Adrenal gland (tissue), 12 donors: ENCODE measurements around the gene COQ5. TPM values are rescaled to one million over a fixed set of nuclear protein-coding genes. Genes with fewer than 3 reads are reported as not detected.

Experiments
- DNase-seq, 7 donors: peaks; one replicate each; pipeline ENCODE4 v3.0.0-alpha.2; 2019 to 2020
- H3K27ac ChIP-seq, 5 donors: fragments of 200-600 bp; sonication (generic) in 4 of 5; 1 replicate in 3 of 5; 2 replicates in 2 of 5; pipeline versions ENCODE4 v1.5.1 to v1.8.0; 2016 to 2020; ENCODE audit warnings: mild to moderate bottlenecking in 1 of 5
- H3K27me3 ChIP-seq: fragments of 200-600 bp; 2 replicates; pipeline ENCODE4 v1.8.0; 2021
- H3K36me3 ChIP-seq, 2 donors: fragments of 200-600 bp; replicated peaks in 1 of 2; 1 replicate in 1 of 2; 2 replicates in 1 of 2; pipeline versions ENCODE4 v1.5.1 to v1.8.0; 2018 to 2022
- H3K4me1 ChIP-seq, 2 donors: fragments of 200-600 bp; replicated peaks in 1 of 2; 1 replicate in 1 of 2; 2 replicates in 1 of 2; pipeline versions ENCODE4 v1.5.1 to v1.8.0; 2018 to 2021
- H3K4me3 ChIP-seq, 4 donors: fragments of 200-600 bp; sonication (generic) in 3 of 4; one replicate each; pipeline ENCODE4 v1.5.1; 2016 to 2018
- H3K9me3 ChIP-seq, 3 donors: fragments of 200-600 bp; sonication (generic) in 1 of 3; replicated peaks in 1 of 3; 1 replicate in 2 of 3; 2 replicates in 1 of 3; pipeline versions ENCODE4 v1.5.1 to v1.8.0; 2016 to 2021
- CTCF ChIP-seq, 6 experiments: fragments of 450-650 bp in 4 of 6; fragments of 200-600 bp in 2 of 6; sonication (generic) in 1 of 6; IDR thresholded peaks; 1 replicate in 5 of 6; 2 replicates in 1 of 6; pipeline versions ENCODE4 v1.5.1 to v1.8.0; 2016 to 2021; ENCODE audit warnings: antibody characterized with exemption in 6 of 6, mild to moderate bottlenecking in 2 of 6, moderate library complexity in 1 of 6
- POLR2A ChIP-seq, 2 donors: fragments of 450-650 bp; IDR thresholded peaks; one replicate each; pipeline ENCODE4 v1.6.1; 2017; ENCODE audit warnings: antibody characterized with exemption in 2 of 2, mild to moderate bottlenecking in 2 of 2, moderate library complexity in 1 of 2
- WGBS, 4 donors: extraction: QIAGEN DNeasy Blood & Tissue Kit in 2 of 4; methylation state at CpG; one replicate each; pipeline versions ENCODE4 v1.1.5 to v1.1.7; 2013 to 2017; 5-methylcytosine and 5-hydroxymethylcytosine counted together
- intact Hi-C, 2 donors: fragments of 100-400 bp; cut with DNase I; formaldehyde crosslinking; loops; one replicate each; pipeline versions ENCODE4 v1.14.1 to v1.15.0; 2022 to 2023
- polyA plus RNA-seq, 3 donors: library from polyadenylated mRNA; stranded (reverse); fragments of 200-250 nt in 2 of 3; fragments of 350-450 nt in 1 of 3; fragmentation: Illumina TruSeq in 1 of 3; extraction: RNeasy Lipid Tissue Mini Kit (QIAGEN cat#74804) in 1 of 3; gene quantifications; one replicate each; pipeline ENCODE4 v1.2.3, GENCODE V29; 2013 to 2014
- total RNA-seq, 9 donors: library from RNA; depleted of rRNA in 4 of 9; stranded (reverse); fragments of >200 nt in 4 of 9; fragments of 120-200 nt in 1 of 9; fragmentation: NEBNext Ultra II Directional in 1 of 9; extraction: Animal tissue kit (Norgen Biotek cat#: 25700) in 1 of 9; gene quantifications; one replicate each; pipeline versions ENCODE4 v1.1.0 to v1.2.4, GENCODE V29; 2013 to 2023
- donor health status: healthy with polysubstance abuse.
- donor health status: Bipolar disorder and iron deficiency.
- donor health status: DM: yes; HTN: yes; CAD: no.
- donor health status: DM: no; HTN: no; CAD: no.
- donor health status: DM: no; HTN: no; CAD: no.
- donor health status: DM: yes; HTN: yes; CAD: no.

COQ5 gene
- total and polyA plus RNA-seq, 12 donors, result 24.9 to 74.4 (median 34.7) TPM

- Histone ChIP-seq H3K36me3 (no peaks in the 10 kb centered on the region), H3K9me3 (no peaks in the 10 kb centered on the region), H3K27ac (peak overlapping the region; percentile 74 to 99 (median 97)), H3K27me3 (no peaks in the 10 kb centered on the region), H3K4me1 (peaks cover 51 to 57% of the 10 kb centered on the region in 2 donors), H3K4me3 (peak overlapping the region in 3 of 4 donors; percentile 13 to 98 (median 90))
- intact Hi-C loops, result no loop called here
- no peak for TF ChIP-seq POLR2A (IDR thresholded peaks at IDR 0.05)
- no peak for TF ChIP-seq CTCF (IDR thresholded peaks at IDR 0.05)
- peak in 1 of 7 donors; percentile 24 for DNase-seq
- WGBS, 4 donors, result 25 to 32% (median 30%) methylated on average over 13 of the region's 13 CpGs
These were observed 7.3 kb upstream of the COQ5 start for GRCh38 chr12:120536064-120536791.

- no peak for TF ChIP-seq CTCF (IDR thresholded peaks at IDR 0.05)
- peak in 1 of 2 donors; percentile 5 for TF ChIP-seq POLR2A (IDR thresholded peaks at IDR 0.05)
- Histone ChIP-seq H3K27me3 (no peaks in the 10 kb centered on the region), H3K9me3 (no peaks in the 10 kb centered on the region), H3K4me1 (peaks cover 39 to 45% of the 10 kb centered on the region in 2 donors), H3K27ac (peak overlapping the region; percentile 81 to 99 (median 97)), H3K4me3 (peak overlapping the region; percentile 13 to 98 (median 90)), H3K36me3 (no peaks in the 10 kb centered on the region)
- WGBS, 4 donors, result 1 to 4% (median 1%) methylated on average over 10 to 52 of the region's 52 CpGs
- intact Hi-C loops, result no loop called here
- peak; percentile 43 to 63 (median 53) for DNase-seq
These were observed 6.0 kb upstream of the COQ5 start for GRCh38 chr12:120534703-120535655.

DNA sequence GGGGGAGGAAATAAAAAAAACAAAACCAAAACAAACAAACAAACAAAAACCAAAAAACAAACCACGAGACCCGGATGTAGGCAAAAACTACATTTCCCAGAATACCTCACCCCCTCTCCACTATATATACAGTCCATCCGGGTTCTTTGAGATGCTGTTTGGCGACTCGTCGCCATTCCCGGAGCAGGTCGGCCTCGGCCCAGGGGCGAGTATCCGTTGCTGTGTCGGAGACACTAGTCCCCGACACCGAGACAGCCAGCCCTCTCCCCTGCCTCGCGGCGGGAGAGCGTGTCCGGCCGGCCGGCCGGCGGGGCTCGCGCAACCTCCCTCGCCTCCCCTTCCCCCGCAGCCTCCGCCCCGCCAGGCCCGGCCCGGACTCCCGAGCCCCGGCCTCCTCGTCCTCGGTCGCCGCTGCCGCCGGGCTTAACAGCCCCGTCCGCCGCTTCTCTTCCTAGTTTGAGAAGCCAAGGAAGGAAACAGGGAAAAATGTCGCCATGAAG, 5.3 kb upstream of the COQ5 start, which contains the start of gene RNF10:
Gene RNF10 (plus strand): TSS at position 154 of the 500 bp plus-strand sequence. CDS start 456 bp downstream, outside the sequence.
- H3K36me3 ChIP-seq, result no peaks in the 10 kb centered on the region
- peaks cover 37 to 38% of the 10 kb centered on the region in 2 donors for H3K4me1 ChIP-seq
- peak; percentile 73 to 89 (median 82) for DNase-seq
- intact Hi-C loops, result no loop called here
- H3K27me3 ChIP-seq, result no peaks in the 10 kb centered on the region
- H3K9me3 ChIP-seq, result no peaks in the 10 kb centered on the region
- TF ChIP-seq POLR2A (IDR thresholded peaks at IDR 0.05), result peak; percentile 97 to 99
- TF ChIP-seq CTCF (IDR thresholded peaks at IDR 0.05), result no peak
- H3K27ac ChIP-seq, result peak within 1 kb of the TSS; percentile 81 to 99 (median 97)
- WGBS, 4 donors, result 0 to 1% (median 0%) methylated on average over 16 to 43 of the region's 43 CpGs
- peak within 1 kb of the TSS; percentile 4 to 98 (median 90) for H3K4me3 ChIP-seq
